WTC11 (cell line): ENCODE data around the gene SEC14L6. TPM values are rescaled to one million over a fixed set of nuclear protein-coding genes. Genes with fewer than 3 reads are reported as not detected.

Experiments used
- ATAC-seq: fragments of 200-7000 bp; cut with Tn5 transposase; 2 replicates; pipeline ENCODE4 v1.10.0; 2021; ENCODE audit warnings: mild to moderate bottlenecking, moderate library complexity
- CTCF ChIA-PET: fragments of 300-600 bp; sonication (Branson Sonifier 250); formaldehyde crosslinking; loops from one replicate; lab custom pipeline; 2021; ENCODE audit warnings: antibody characterized with exemption; lab: Charles Lee
- POLR2A ChIA-PET: fragments of 350-600 bp; sonication (Branson Sonifier 250); formaldehyde crosslinking; loops from one replicate; lab custom pipeline; 2021; ENCODE audit warnings: antibody characterized with exemption; lab: Charles Lee
- DNase-seq: peaks from one replicate; pipeline ENCODE4 v3.0.0; 2021; ENCODE audit warnings: low spot score
- H3K27ac Mint-ChIP-seq: 2 replicates; pipeline ENCODE4 v1.8.0; 2021; ENCODE audit warnings: mixed read lengths
- H3K27me3 Mint-ChIP-seq: 2 replicates; pipeline ENCODE4 v1.8.0; 2021; ENCODE audit warnings: low read depth, mild to moderate bottlenecking, moderate library complexity, mixed read lengths
- H3K36me3 Mint-ChIP-seq: 2 replicates; pipeline ENCODE4 v1.8.0; 2021; ENCODE audit warnings: mixed read lengths
- H3K4me1 Mint-ChIP-seq: 2 replicates; pipeline ENCODE4 v1.8.0; 2022; ENCODE audit warnings: mixed read lengths
- H3K4me3 Mint-ChIP-seq: 2 replicates; pipeline ENCODE4 v1.8.0; 2021; ENCODE audit warnings: mild to moderate bottlenecking, moderate library complexity, mixed read lengths
- H3K9me3 Mint-ChIP-seq: 2 replicates; pipeline ENCODE4 v1.8.0; 2021; ENCODE audit warnings: mixed read lengths
- AFF4 ChIP-seq: sonication (generic); formaldehyde crosslinking; IDR thresholded peaks from 2 replicates; pipeline ENCODE4 v1.8.1; 2023; ENCODE audit warnings: mild to moderate bottlenecking, missing genetic modification reagents, borderline replicate concordance
- ATF1 ChIP-seq: sonication (generic); formaldehyde crosslinking; IDR thresholded peaks from 2 replicates; pipeline ENCODE4 v1.8.1; 2023; ENCODE audit warnings: mild to moderate bottlenecking, moderate library complexity, missing genetic modification reagents
- CREB1 ChIP-seq: sonication (generic); formaldehyde crosslinking; IDR thresholded peaks from 2 replicates; pipeline ENCODE4 v1.8.0; 2023; ENCODE audit warnings: mild to moderate bottlenecking, missing genetic modification reagents
- CREM ChIP-seq: sonication (generic); formaldehyde crosslinking; IDR thresholded peaks from 2 replicates; pipeline ENCODE4 v1.8.1; 2022; ENCODE audit warnings: mild to moderate bottlenecking, missing genetic modification reagents, moderate library complexity
- E2F4 ChIP-seq: sonication (generic); formaldehyde crosslinking; IDR thresholded peaks from 2 replicates; pipeline ENCODE4 v1.8.1; 2022; ENCODE audit warnings: low read depth, mild to moderate bottlenecking, moderate library complexity, missing genetic modification reagents, borderline replicate concordance
- E2F5 ChIP-seq: sonication (generic); formaldehyde crosslinking; IDR thresholded peaks from 2 replicates; pipeline ENCODE4 v1.8.1; 2022; ENCODE audit warnings: mild to moderate bottlenecking, moderate library complexity, missing genetic modification reagents
- GABPB1 ChIP-seq: sonication (generic); formaldehyde crosslinking; IDR thresholded peaks from 2 replicates; pipeline ENCODE4 v1.8.1; 2023; ENCODE audit warnings: mild to moderate bottlenecking, missing genetic modification reagents
- JUN ChIP-seq: sonication (generic); formaldehyde crosslinking; IDR thresholded peaks from 2 replicates; pipeline ENCODE4 v1.8.0; 2023; ENCODE audit warnings: mild to moderate bottlenecking, missing genetic modification reagents
- NFE2L1 ChIP-seq: sonication (generic); formaldehyde crosslinking; IDR thresholded peaks from 2 replicates; pipeline ENCODE4 v1.8.1; 2023; ENCODE audit warnings: missing genetic modification reagents
- NR1H2 ChIP-seq: sonication (generic); formaldehyde crosslinking; IDR thresholded peaks from 2 replicates; pipeline ENCODE4 v1.9.0; 2021; ENCODE audit warnings: mild to moderate bottlenecking, moderate library complexity, missing genetic modification reagents
- NR2C2 ChIP-seq: sonication (generic); formaldehyde crosslinking; IDR thresholded peaks from 2 replicates; pipeline ENCODE4 v1.8.0; 2022; ENCODE audit warnings: mild to moderate bottlenecking, missing genetic modification reagents
- PREB ChIP-seq: sonication (generic); formaldehyde crosslinking; IDR thresholded peaks from 2 replicates; pipeline ENCODE4 v1.8.1; 2022; ENCODE audit warnings: mild to moderate bottlenecking, missing genetic modification reagents, moderate library complexity, borderline replicate concordance
- SMAD3 ChIP-seq: sonication (generic); formaldehyde crosslinking; IDR thresholded peaks from 2 replicates; pipeline ENCODE4 v1.8.0; 2022; ENCODE audit warnings: missing genetic modification reagents, mild to moderate bottlenecking, borderline replicate concordance
- SOX15 ChIP-seq: fragments of 250-450 bp; sonication (Bioruptor Pico); IDR thresholded peaks from 2 replicates; pipeline ENCODE4 v1.9.0; 2021; ENCODE audit warnings: mild to moderate bottlenecking
- ZNF138 ChIP-seq: sonication (generic); formaldehyde crosslinking; conservative IDR thresholded peaks from 2 replicates; pipeline ENCODE4 v1.8.1; 2022; ENCODE audit warnings: mild to moderate bottlenecking, moderate library complexity, missing genetic modification reagents
- ZNF281 ChIP-seq: sonication (generic); formaldehyde crosslinking; IDR thresholded peaks from 2 replicates; pipeline ENCODE4 v1.8.0; 2023; ENCODE audit warnings: mild to moderate bottlenecking, missing genetic modification reagents
- ZNF317 ChIP-seq: sonication (generic); formaldehyde crosslinking; IDR thresholded peaks from 2 replicates; pipeline ENCODE4 v1.8.1; 2023; ENCODE audit warnings: low read depth, mild to moderate bottlenecking, moderate library complexity, missing genetic modification reagents, borderline replicate concordance
- ZSCAN18 ChIP-seq: fragments of 250-450 bp; sonication (Bioruptor Pico); IDR thresholded peaks from 2 replicates; pipeline ENCODE4 v2.1.2; 2022; ENCODE audit warnings: mild to moderate bottlenecking, moderate library complexity
- total RNA-seq: library from RNA; stranded (reverse); gene quantifications from 3 replicates; pipeline ENCODE4 v1.2.3, GENCODE V29; 2021

The SEC14L6 gene
- total RNA-seq, 1 experiment from 2014 or later = 1.6 TPM

- H3K4me1 Mint-ChIP-seq = no peaks in the 10 kb centered on the region
- TF ChIP-seq SOX15 (CRISPR knock-in tag) (no peak), PREB (CRISPR knock-in tag) (no peak), CREB1 (no peak), CREM (CRISPR knock-in tag) (no peak), NFE2L1 (CRISPR knock-in tag) (no peak), NR2C2 (CRISPR knock-in tag) (no peak), JUN (CRISPR knock-in tag) (no peak), NR1H2 (CRISPR knock-in tag) (no peak), ATF1 (CRISPR knock-in tag) (no peak), ZNF138 (CRISPR knock-in tag) (no peak), SMAD3 (no peak), ZNF281 (no peak), E2F5 (CRISPR knock-in tag) (no peak), GABPB1 (CRISPR knock-in tag) (no peak)
- TF ChIP-seq, all 79 proteins: peak for 0
- ATAC-seq (no peak), DNase-seq (no peak)
- H3K9me3 Mint-ChIP-seq = no peaks in the 10 kb centered on the region
- H3K36me3 Mint-ChIP-seq = no peaks in the 10 kb centered on the region
- ChIA-PET CTCF (interaction anchor here (0.9 to 1.6 kb wide), 7 partner anchors 12 to 114 kb away, joined by 3 to 5 read pairs (median 3); no protein-coding TSS in a partner anchor), POLR2A (no interaction called here)
- peaks cover 2% of the 10 kb centered on the region; the same call in 1 of the 2 replicates for H3K27me3 Mint-ChIP-seq
- H3K4me3 Mint-ChIP-seq = no peak overlapping the region
- H3K27ac Mint-ChIP-seq = no peak overlapping the region
These were observed 58.4 kb downstream of the SEC14L6 start for GRCh38 chr22:30488121-30488520.

GRCh38 chr22:30486661-30487115 is 59.9 kb downstream of the SEC14L6 start:
- TF ChIP-seq AFF4 (no peak), JUN (CRISPR knock-in tag) (no peak), E2F4 (CRISPR knock-in tag) (no peak), ZNF317 (CRISPR knock-in tag) (no peak), ZSCAN18 (no peak)
- Mint-ChIP-seq H3K27me3 (peaks cover 2% of the 10 kb centered on the region; the same call in 1 of the 2 replicates), H3K36me3 (no peaks in the 10 kb centered on the region), H3K4me3 (no peak overlapping the region), H3K4me1 (no peaks in the 10 kb centered on the region), H3K27ac (no peak overlapping the region), H3K9me3 (no peaks in the 10 kb centered on the region)
- ATAC-seq = no peak
- ChIA-PET POLR2A (no interaction called here), CTCF (interaction anchor here (1.1 to 2.8 kb wide), 6 partner anchors 42 to 115 kb away, joined by 3 to 38 read pairs (median 6); partner anchors contain the start of gene MTFP1)
- no peak for DNase-seq
